NB4 (cell line): ENCODE data around the gene TBCE.

Experiments used
- CTCF ChIP-seq: IDR thresholded peaks from one replicate; pipeline ENCODE4 v1.5.1; 2012; ENCODE audit warnings: low read depth, low read length
- MAX ChIP-seq: IDR thresholded peaks from 2 replicates; pipeline ENCODE4 v1.6.1; 2011; ENCODE audit warnings: low read depth, low read length
- POLR2A ChIP-seq: IDR thresholded peaks from 2 replicates; pipeline ENCODE4 v1.6.1; 2011; ENCODE audit warnings: mild to moderate bottlenecking; ENCODE audit not compliant: insufficient read length; ENCODE audit errors: extremely low read depth

GRCh38 chr1:235342471-235342870, 24.8 kb upstream of the TBCE start:
- TF ChIP-seq MAX (no peak), CTCF (no peak), POLR2A (no peak)
